K562 (cell line): ENCODE results near the gene SYCP2.

Experiments used
- BCLAF1 ChIP-seq, 2 experiments: fragments of 450-650 bp in 1 of 2; IDR thresholded peaks; 2 replicates each; pipeline ENCODE4 v1.6.1; 2011 to 2017; ENCODE audit warnings: low read depth in 2 of 2, antibody characterized with exemption in 1 of 2, borderline replicate concordance in 1 of 2, low read length in 1 of 2, mild to moderate bottlenecking in 1 of 2, mixed read lengths in 1 of 2; ENCODE audit not compliant: control insufficient read depth in 1 of 2
- CTCF ChIP-seq, 3 experiments: IDR thresholded peaks in 2 of 3; conservative IDR thresholded peaks in 1 of 3; 2 replicates each; pipeline ENCODE4 v1.5.1; 2011 to 2012; ENCODE audit warnings: low read length in 3 of 3, mild to moderate bottlenecking in 3 of 3, control low read depth in 2 of 3, improper control_type of control experiment in 1 of 3, inconsistent platforms in 1 of 3, low read depth in 1 of 3, mixed read lengths in 1 of 3, moderate library complexity in 1 of 3; ENCODE audit not compliant: insufficient read depth in 2 of 3
- FOS ChIP-seq: IDR thresholded peaks from 3 replicates; pipeline ENCODE4 v1.6.1; 2011; ENCODE audit not compliant: insufficient read length; ENCODE audit errors: extremely low read depth
- JUND ChIP-seq, 2 experiments: IDR thresholded peaks; 2 replicates in 1 of 2; 3 replicates in 1 of 2; pipeline ENCODE4 v1.6.1; 2011; ENCODE audit warnings: borderline replicate concordance in 2 of 2, low read depth in 2 of 2, low read length in 2 of 2, improper control_type of control experiment in 1 of 2, missing biosample characterization in 1 of 2, missing genetic modification characterization in 1 of 2, missing genetic modification reagents in 1 of 2
- MAX ChIP-seq: sonication (generic); formaldehyde crosslinking; IDR thresholded peaks from 2 replicates; pipeline ENCODE4 v1.9.0; 2022; ENCODE audit warnings: mild to moderate bottlenecking, missing genetic modification reagents
- SMC3 ChIP-seq: conservative IDR thresholded peaks from 2 replicates; pipeline ENCODE4 v1.6.1; 2011; ENCODE audit warnings: low read depth, low read length, improper control_type of control experiment; ENCODE audit not compliant: insufficient read depth
- ZNF24 ChIP-seq: fragments of 450-650 bp; IDR thresholded peaks from 2 replicates; pipeline ENCODE4 v1.6.1; 2016

GRCh38 chr20:59818911-59819310, 114.5 kb downstream of the SYCP2 start:
- TF ChIP-seq ZNF24, result no peak
- no peak for TF ChIP-seq JUND (IDR thresholded peaks at IDR 0.05; ENCODE audit: borderline replicate concordance, low read depth, low read length)
- no peak for TF ChIP-seq JUND (tag; IDR thresholded peaks at IDR 0.05; ENCODE audit: borderline replicate concordance, low read depth, low read length)
- no peak for TF ChIP-seq BCLAF1 (IDR thresholded peaks at IDR 0.05; ENCODE audit: borderline replicate concordance in 1 of 2, control insufficient read depth in 1 of 2, low read depth in 2 of 2, low read length in 1 of 2)
- no peak for TF ChIP-seq MAX (CRISPR knock-in tag)
- TF ChIP-seq SMC3, result no peak
- no peak for TF ChIP-seq CTCF (IDR thresholded peaks at IDR 0.05 in 2 of 3, conservative IDR thresholded peaks at IDR 0.05 in 1 of 3; ENCODE audit: insufficient read depth in 2 of 3, low read depth in 1 of 3, low read length in 3 of 3)
- no peak for TF ChIP-seq FOS
